Mesendoderm (in vitro differentiated cells): ENCODE measurements around the gene SSX5. TPM values are rescaled to one million over a fixed set of nuclear protein-coding genes. Genes with fewer than 3 reads are reported as not detected.
"Not testable (repeated sequence)": the region's sequence is repeated elsewhere in the genome, so short reads cannot be mapped to it uniquely, and the experiment has no call there.

ENCODE experiments used
- DNase-seq: peaks from one replicate; pipeline ENCODE4 v3.0.0; 2013
- H2AK5ac ChIP-seq: 2 replicates; pipeline ENCODE4 v1.6.1; 2013; ENCODE audit warnings: low read length, inconsistent platforms
- H2BK120ac ChIP-seq: 2 replicates; pipeline ENCODE4 v1.6.1; 2013; ENCODE audit warnings: low read depth, mild to moderate bottlenecking, low read length, moderate library complexity, mixed read lengths
- H2BK15ac ChIP-seq: replicated peaks from 2 replicates; pipeline ENCODE4 v1.6.1; 2013; ENCODE audit warnings: low read depth, mild to moderate bottlenecking, moderate library complexity
- H2BK5ac ChIP-seq: 2 replicates; pipeline ENCODE4 v1.6.1; 2013; ENCODE audit warnings: low read length, inconsistent platforms
- H3K18ac ChIP-seq: 2 replicates; pipeline ENCODE4 v1.6.1; 2013; ENCODE audit warnings: mild to moderate bottlenecking, low read length, mixed read lengths
- H3K23ac ChIP-seq: one replicate; pipeline ENCODE4 v1.6.1; 2013; ENCODE audit warnings: low read length
- H3K27ac ChIP-seq: 2 replicates; pipeline ENCODE4 v1.5.1; 2013; ENCODE audit warnings: low read depth, mild to moderate bottlenecking, inconsistent platforms, low read length, moderate library complexity
- H3K27me3 ChIP-seq: 2 replicates; pipeline ENCODE4 v1.6.1; 2013; ENCODE audit warnings: low read length, control low read depth, mild to moderate bottlenecking, inconsistent platforms; ENCODE audit not compliant: insufficient read depth, poor library complexity
- H3K36me3 ChIP-seq: 2 replicates; pipeline ENCODE4 v1.6.1; 2013; ENCODE audit warnings: low read length, inconsistent platforms; ENCODE audit not compliant: control insufficient read depth, insufficient read depth
- H3K4ac ChIP-seq: one replicate; pipeline ENCODE4 v1.6.1; 2013; ENCODE audit warnings: low read depth, mild to moderate bottlenecking, low read length, moderate library complexity
- H3K4me1 ChIP-seq: 2 replicates; pipeline ENCODE4 v1.6.1; 2013; ENCODE audit warnings: low read depth, low read length, inconsistent platforms; ENCODE audit not compliant: control insufficient read depth
- H3K4me2 ChIP-seq: 2 replicates; pipeline ENCODE4 v1.6.1; 2013; ENCODE audit warnings: low read length
- H3K4me3 ChIP-seq: 2 replicates; pipeline ENCODE4 v1.5.1; 2013; ENCODE audit warnings: mild to moderate bottlenecking, low read length
- H3K56ac ChIP-seq: one replicate; pipeline ENCODE4 v1.6.1; 2013; ENCODE audit warnings: low read length
- H3K79me1 ChIP-seq: 2 replicates; pipeline ENCODE4 v1.6.1; 2013; ENCODE audit warnings: low read length, inconsistent platforms
- H3K79me2 ChIP-seq: 2 replicates; pipeline ENCODE4 v1.6.1; 2013; ENCODE audit warnings: mild to moderate bottlenecking, low read length; ENCODE audit not compliant: control insufficient read depth, insufficient read depth
- H3K9ac ChIP-seq: 2 replicates; pipeline ENCODE4 v1.6.1; 2013; ENCODE audit warnings: low read length, inconsistent platforms
- H4K5ac ChIP-seq: one replicate; pipeline ENCODE4 v1.6.1; 2013; ENCODE audit warnings: low read length
- H4K8ac ChIP-seq: one replicate; pipeline ENCODE4 v1.6.1; 2013; ENCODE audit warnings: low read depth, mild to moderate bottlenecking, control low read depth, low read length, moderate library complexity
- WGBS: extraction: QIAGEN DNeasy Blood & Tissue Kit; methylation state at CpG from one replicate; pipeline ENCODE4 v1.1.7; 2013; ENCODE audit warnings: low lambda C conversion rate, missing lambda C conversion rate; ENCODE audit not compliant: insufficient coverage; ENCODE audit errors: extremely low coverage; 5-methylcytosine and 5-hydroxymethylcytosine counted together
- small RNA-seq: library from polyadenylated mRNA; stranded (forward); fragments of <200 nt; extraction: miRNeasy Mini kit (QIAGEN cat#:217004); gene quantifications from one replicate; pipeline ENCODE3, GENCODE V24; 2013; ENCODE audit not compliant: insufficient read depth

SSX5 gene

GRCh38 chrX:48142697-48143096 lies 53.9 kb downstream of the SSX5 start:
- H4K8ac ChIP-seq, H3K18ac ChIP-seq, H3K23ac ChIP-seq, H3K56ac ChIP-seq, H3K79me1 ChIP-seq, H3K27ac ChIP-seq, H3K9ac ChIP-seq, H3K79me2 ChIP-seq, H3K4me1 ChIP-seq, H3K36me3 ChIP-seq, H3K4me2 ChIP-seq, H3K27me3 ChIP-seq, H2BK5ac ChIP-seq, H2BK15ac ChIP-seq, H2AK5ac ChIP-seq, H4K5ac ChIP-seq, H2BK120ac ChIP-seq, H3K4ac ChIP-seq, H3K4me3 ChIP-seq, DNase-seq: not testable (repeated sequence)
- no CpG with 5 or more reads among the region's 11 CpGs for WGBS

DNA sequence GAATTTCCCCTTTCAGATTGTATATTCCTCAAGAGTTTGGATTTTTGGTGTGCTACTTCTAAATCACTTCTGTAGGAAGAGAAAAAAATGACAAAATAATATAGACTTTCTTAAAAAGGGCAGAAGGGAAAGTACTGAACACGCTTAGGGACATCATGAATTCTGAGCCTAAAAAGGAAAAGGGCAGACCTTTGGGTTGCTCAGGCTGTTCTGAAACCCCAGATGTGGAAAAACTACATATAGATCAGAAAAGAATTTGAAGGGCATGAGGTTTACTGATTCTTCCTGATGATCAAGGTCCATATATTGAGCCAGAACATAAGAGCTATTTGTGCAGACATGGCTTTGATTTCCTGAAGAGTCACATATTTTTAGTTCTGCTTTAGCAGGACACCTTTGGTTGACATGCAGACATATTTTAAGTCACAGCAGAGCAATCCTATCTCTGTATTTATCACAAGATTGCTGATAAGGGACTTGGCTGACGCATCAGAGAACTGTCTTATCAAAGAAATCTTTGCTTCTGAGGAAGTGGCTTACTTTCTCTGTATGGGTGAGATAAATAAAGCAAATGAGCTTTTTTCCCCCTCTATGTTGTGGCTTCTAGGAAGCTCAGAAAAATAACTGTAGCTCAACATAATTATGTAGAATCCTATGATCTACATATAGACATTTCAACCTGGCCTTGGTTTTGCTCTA lies 54.6 kb downstream of the SSX5 start:
- DNase-seq, H2BK5ac ChIP-seq, H3K36me3 ChIP-seq, H3K79me2 ChIP-seq, H3K56ac ChIP-seq, H3K18ac ChIP-seq, H2BK15ac ChIP-seq, H3K4ac ChIP-seq, H3K4me3 ChIP-seq, H3K79me1 ChIP-seq, H3K4me2 ChIP-seq, H4K8ac ChIP-seq, H3K27ac ChIP-seq, H2AK5ac ChIP-seq, H3K4me1 ChIP-seq, H4K5ac ChIP-seq, H3K23ac ChIP-seq, H3K27me3 ChIP-seq, H3K9ac ChIP-seq, H2BK120ac ChIP-seq: not testable (repeated sequence)
- no CpG with 5 or more reads among the region's 2 CpGs for WGBS

GRCh38 chrX:48139076-48139475 lies 57.5 kb downstream of the SSX5 start:
- H3K4me2 ChIP-seq, H2BK15ac ChIP-seq, H3K27me3 ChIP-seq, H3K18ac ChIP-seq, H3K9ac ChIP-seq, H3K23ac ChIP-seq, H2BK120ac ChIP-seq, H4K8ac ChIP-seq, H3K79me2 ChIP-seq, H3K4me3 ChIP-seq, DNase-seq, H4K5ac ChIP-seq, H3K4me1 ChIP-seq, H3K4ac ChIP-seq, H3K56ac ChIP-seq, H2AK5ac ChIP-seq, H3K36me3 ChIP-seq, H3K79me1 ChIP-seq, H3K27ac ChIP-seq, H2BK5ac ChIP-seq: not testable (repeated sequence)
- no CpG with 5 or more reads among the region's 33 CpGs for WGBS

Small RNAs within 50 kb of the gene (small RNA-seq; reads per million reads assigned to genes)
- not detected for gene AC245047.3
- gene AC245047.7, result not detected
- not detected for gene RNA5SP503
- not detected for gene RNU6-707P
